B cell (primary cell): ENCODE results near the gene GABRD. TPM values are rescaled to one million over a fixed set of nuclear protein-coding genes. Genes with fewer than 3 reads are reported as not detected.

Source experiments
- polyA plus RNA-seq: library from polyadenylated mRNA; depleted of rRNA; stranded (reverse); fragments of >200 nt; gene quantifications from 2 replicates; pipeline ENCODE4 v1.2.3, GENCODE V29; 2012
- total RNA-seq, 2 donors: library from RNA; stranded (reverse); fragments of 120-200 nt in 1 of 2; gene quantifications; 1 replicate in 1 of 2; 2 replicates in 1 of 2; pipeline versions ENCODE4 v1.2.3 to v1.2.4, GENCODE V29; 2013 to 2022

Gene GABRD
- total and polyA plus RNA-seq, 2 donors (not counting 1 experiment from before 2014, with no cell fraction given) = not detected

Other genes starting within 250 kb of the GABRD start
- 179 and 184 TPM in 2 replicates for gene NADK, start 240.9 kb upstream of the GABRD start, total RNA-seq
- gene NADK, start 240.9 kb upstream of the GABRD start, polyA plus RNA-seq = 149 and 194 TPM in 2 replicates
- gene GNB1, start 128.3 kb upstream of the GABRD start, total RNA-seq = 249 and 291 TPM in 2 replicates
- gene GNB1, start 128.3 kb upstream of the GABRD start, polyA plus RNA-seq = 213 and 269 TPM in 2 replicates
- gene CALML6, start 104.1 kb upstream of the GABRD start, total RNA-seq = 0.61 and 2.0 TPM in 2 replicates
- gene CALML6, start 104.1 kb upstream of the GABRD start, polyA plus RNA-seq = 0.64 and 1.2 TPM in 2 replicates
- 0.69 and 0.78 TPM in 2 replicates for gene TMEM52, start 100.1 kb upstream of the GABRD start, total RNA-seq
- gene TMEM52, start 100.1 kb upstream of the GABRD start, polyA plus RNA-seq = 1.00 and 2.1 TPM in 2 replicates
- not detected in 2 replicates for gene CFAP74, start 15.6 kb upstream of the GABRD start, total RNA-seq
- not detected in 2 replicates for gene CFAP74, start 15.6 kb upstream of the GABRD start, polyA plus RNA-seq
- 53.2 and 54.4 TPM in 2 replicates for gene PRKCZ, start 31.1 kb downstream of the GABRD start, total RNA-seq
- gene PRKCZ, start 31.1 kb downstream of the GABRD start, polyA plus RNA-seq = 17.9 and 19.7 TPM in 2 replicates
- 68.1 and 73.0 TPM in 2 replicates for gene FAAP20, start 175.4 kb downstream of the GABRD start, total RNA-seq
- gene FAAP20, start 175.4 kb downstream of the GABRD start, polyA plus RNA-seq = 31.2 and 31.4 TPM in 2 replicates
- 74.9 and 75.3 TPM in 2 replicates for gene SKI, start 209.0 kb downstream of the GABRD start, total RNA-seq
- 14.9 and 25.3 TPM in 2 replicates for gene SKI, start 209.0 kb downstream of the GABRD start, polyA plus RNA-seq